22Rv1 (cell line): ENCODE data around the gene POLG.
A peak's percentile ranks its signal among the peaks of the same experiment; 100 is the strongest.

Source experiments
- H3K27ac ChIP-seq: fragments of 450-650 bp; 2 replicates; pipeline ENCODE4 v1.5.1; 2017
- CTCF ChIP-seq: fragments of 450-650 bp; IDR thresholded peaks from 2 replicates; pipeline ENCODE4 v1.5.1; 2017; ENCODE audit warnings: mild to moderate bottlenecking
- ZFX ChIP-seq: fragments of 450-650 bp; IDR thresholded peaks from 2 replicates; pipeline ENCODE4 v1.6.1; 2017; ENCODE audit warnings: antibody characterized with exemption, borderline replicate concordance

POLG gene

GRCh38 chr15:89345248-89345647 lies 10.6 kb upstream of the POLG start:
- no peak for TF ChIP-seq ZFX
- no peak for TF ChIP-seq CTCF

GRCh38 chr15:89342840-89343239 lies 8.2 kb upstream of the POLG start:
- TF ChIP-seq CTCF (no peak), ZFX (no peak)
- no peak overlapping the region for H3K27ac ChIP-seq

More at GRCh38 chr15:89345248-89345647, 10.6 kb upstream of the POLG start:
- no peak overlapping the region for H3K27ac ChIP-seq

- H3K27ac ChIP-seq = no peak overlapping the region
- no peak for TF ChIP-seq ZFX
- no peak for TF ChIP-seq CTCF
Observed at GRCh38 chr15:89341316-89342005, 6.8 kb upstream of the POLG start.

GRCh38 chr15:89340573-89340972 lies 5.9 kb upstream of the POLG start:
- TF ChIP-seq ZFX (no peak), CTCF (no peak)
- H3K27ac ChIP-seq = no peak overlapping the region

- TF ChIP-seq ZFX = no peak
- TF ChIP-seq CTCF = no peak
- no peak overlapping the region for H3K27ac ChIP-seq
Observed at GRCh38 chr15:89338036-89338435, 3.4 kb upstream of the POLG start.

GRCh38 chr15:89335298-89336041 lies 846 bp upstream of the POLG start:
- H3K27ac ChIP-seq = peak overlapping the region; percentile 79
- TF ChIP-seq CTCF (no peak), ZFX (no peak)

- peak overlapping the region; percentile 79 for H3K27ac ChIP-seq
- TF ChIP-seq ZFX (no peak), CTCF (no peak)
Observed at GRCh38 chr15:89333959-89334509, 590 bp downstream of the POLG start.
